Right atrium auricular region (tissue), 2 donors: ENCODE measurements around the gene ST7. TPM values are rescaled to one million over a fixed set of nuclear protein-coding genes. Genes with fewer than 3 reads are reported as not detected.
A peak's percentile ranks its signal among the peaks of the same experiment; 100 is the strongest.

Experiments
- DNase-seq: peaks from one replicate; pipeline ENCODE4 v3.0.0-alpha.2; 2019; ENCODE audit warnings: low spot score
- H3K27ac ChIP-seq, 2 donors: fragments of 200-600 bp; sonication (generic); 1 replicate in 1 of 2; 2 replicates in 1 of 2; pipeline ENCODE4 v1.5.1; 2016 to 2019
- H3K27me3 ChIP-seq, 2 donors: fragments of 200-600 bp; sonication (generic); one replicate each; pipeline versions ENCODE4 v1.5.1 to v1.6.0; 2017 to 2019
- H3K36me3 ChIP-seq: fragments of 200-600 bp; sonication (generic); one replicate; pipeline ENCODE4 v1.5.1; 2016
- H3K4me1 ChIP-seq, 2 donors: fragments of 200-600 bp; sonication (generic); one replicate each; pipeline versions ENCODE4 v1.5.1 to v1.6.0; 2017 to 2019
- H3K4me3 ChIP-seq, 2 donors: fragments of 200-600 bp; sonication (generic); 1 replicate in 1 of 2; 2 replicates in 1 of 2; pipeline ENCODE4 v1.5.1; 2017 to 2019; ENCODE audit warnings: mild to moderate bottlenecking in 1 of 2, moderate library complexity in 1 of 2
- H3K9me3 ChIP-seq, 2 donors: fragments of 200-600 bp; sonication (generic); one replicate each; pipeline ENCODE4 v1.5.1; 2019
- total RNA-seq, 2 donors: library from RNA; depleted of rRNA; stranded (reverse); fragments of >200 nt; gene quantifications; one replicate each; pipeline ENCODE4 v1.1.0, GENCODE V29; 2016
- TF ChIP-seq, protein P1 (sequence below), 2 donors: fragments of 200-600 bp; sonication (generic); IDR thresholded peaks; one replicate each; pipeline ENCODE4 v1.5.1; 2019; ENCODE audit warnings: antibody characterized with exemption in 2 of 2

The ST7 gene
- total RNA-seq, 2 donors from 2014 or later, result 45.4 to 48.1 TPM

DNA sequence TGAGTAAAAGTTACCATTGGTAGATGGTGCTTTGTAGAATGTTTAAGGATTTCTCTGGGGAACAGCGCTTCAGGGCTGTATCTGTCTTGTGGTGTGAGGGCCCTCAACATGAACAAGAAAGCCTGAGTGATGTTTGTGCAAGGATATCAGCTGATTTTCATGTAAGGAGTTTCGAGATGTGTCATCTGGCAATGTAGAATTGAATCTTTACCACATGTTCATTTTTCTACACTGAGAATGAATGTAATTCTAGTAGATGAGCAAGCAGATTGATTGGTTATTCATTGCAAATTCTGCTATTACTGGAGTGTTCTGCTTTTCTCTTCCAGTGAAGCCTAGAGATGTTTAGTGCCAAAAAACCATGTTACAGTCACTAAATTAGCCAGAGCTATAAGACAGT, 87.7 kb downstream of the ST7 start:
- no peaks in the 10 kb centered on the region for H3K9me3 ChIP-seq
- DNase-seq, result no peak
- H3K27me3 ChIP-seq, result no peaks in the 10 kb centered on the region
- H3K4me3 ChIP-seq, result no peak overlapping the region
- TF ChIP-seq, protein P1, sequence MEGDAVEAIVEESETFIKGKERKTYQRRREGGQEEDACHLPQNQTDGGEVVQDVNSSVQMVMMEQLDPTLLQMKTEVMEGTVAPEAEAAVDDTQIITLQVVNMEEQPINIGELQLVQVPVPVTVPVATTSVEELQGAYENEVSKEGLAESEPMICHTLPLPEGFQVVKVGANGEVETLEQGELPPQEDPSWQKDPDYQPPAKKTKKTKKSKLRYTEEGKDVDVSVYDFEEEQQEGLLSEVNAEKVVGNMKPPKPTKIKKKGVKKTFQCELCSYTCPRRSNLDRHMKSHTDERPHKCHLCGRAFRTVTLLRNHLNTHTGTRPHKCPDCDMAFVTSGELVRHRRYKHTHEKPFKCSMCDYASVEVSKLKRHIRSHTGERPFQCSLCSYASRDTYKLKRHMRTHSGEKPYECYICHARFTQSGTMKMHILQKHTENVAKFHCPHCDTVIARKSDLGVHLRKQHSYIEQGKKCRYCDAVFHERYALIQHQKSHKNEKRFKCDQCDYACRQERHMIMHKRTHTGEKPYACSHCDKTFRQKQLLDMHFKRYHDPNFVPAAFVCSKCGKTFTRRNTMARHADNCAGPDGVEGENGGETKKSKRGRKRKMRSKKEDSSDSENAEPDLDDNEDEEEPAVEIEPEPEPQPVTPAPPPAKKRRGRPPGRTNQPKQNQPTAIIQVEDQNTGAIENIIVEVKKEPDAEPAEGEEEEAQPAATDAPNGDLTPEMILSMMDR (IDR thresholded peaks at IDR 0.05), result no peak
- peaks cover 0 to 22% of the 10 kb centered on the region in 2 donors for H3K4me1 ChIP-seq
- no peaks in the 10 kb centered on the region for H3K36me3 ChIP-seq
- H3K27ac ChIP-seq, result no peak overlapping the region

DNA sequence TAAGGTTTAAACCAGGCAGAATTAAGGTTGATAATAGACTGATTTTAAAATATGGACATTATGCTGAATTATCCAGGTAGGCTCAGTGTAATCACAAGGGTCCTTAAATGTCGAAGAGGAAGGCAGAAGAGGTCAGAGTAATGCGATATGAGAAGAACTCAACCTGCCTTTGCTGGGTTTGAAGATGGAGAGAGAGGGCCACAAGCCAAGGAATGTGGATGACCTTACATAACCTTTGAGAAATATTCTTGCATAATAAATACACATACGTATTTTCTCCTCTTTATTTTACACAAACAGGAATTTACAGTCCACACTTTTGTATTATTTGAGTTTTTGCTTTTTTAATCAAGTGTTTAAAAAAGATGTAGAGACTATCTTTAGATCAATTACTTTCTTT, 88.5 kb downstream of the ST7 start:
- Histone ChIP-seq H3K36me3 (no peaks in the 10 kb centered on the region), H3K9me3 (no peaks in the 10 kb centered on the region), H3K4me3 (no peak overlapping the region), H3K27me3 (no peaks in the 10 kb centered on the region), H3K4me1 (peaks cover 0 to 15% of the 10 kb centered on the region in 2 donors), H3K27ac (no peak overlapping the region)
- TF ChIP-seq, protein P1 (IDR thresholded peaks at IDR 0.05), result no peak
- DNase-seq, result no peak

DNA sequence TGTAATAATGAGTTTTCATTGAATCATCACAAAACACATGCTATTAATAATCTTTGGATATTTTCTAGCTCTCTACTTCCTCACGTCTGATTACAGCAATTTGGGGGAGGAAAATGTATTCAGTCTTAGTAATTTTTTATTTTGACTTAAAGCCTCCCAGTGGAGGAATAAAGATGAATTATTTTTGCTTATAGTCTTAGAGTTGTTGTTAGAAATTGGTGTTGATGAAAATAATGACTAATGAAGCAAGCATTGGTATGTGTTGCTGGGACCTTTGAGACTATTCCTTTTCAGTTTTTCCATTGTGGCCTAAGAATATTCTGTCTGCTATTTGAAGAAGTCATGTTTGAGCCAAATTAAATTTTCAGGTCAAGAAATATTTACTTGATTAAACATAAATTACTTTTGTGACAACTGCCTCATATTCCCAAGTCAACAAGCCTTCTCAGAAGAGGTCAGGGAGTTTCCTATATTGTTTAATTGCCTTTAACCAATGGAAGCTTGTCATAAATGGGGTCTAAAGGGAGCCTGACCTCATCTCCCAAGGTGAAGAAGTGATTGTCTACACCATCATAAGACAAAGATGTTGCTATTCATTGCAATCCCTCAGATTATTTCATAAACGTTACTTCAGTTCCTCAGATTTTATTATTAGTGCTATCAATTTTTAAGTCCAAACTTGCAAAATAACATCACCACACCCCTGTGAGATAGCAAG, 90.0 kb downstream of the ST7 start:
- peaks cover 0 to 21% of the 10 kb centered on the region in 2 donors for H3K4me1 ChIP-seq
- H3K36me3 ChIP-seq, result no peaks in the 10 kb centered on the region
- H3K27ac ChIP-seq, result peak overlapping the region in 1 of 2 donors; percentile 7

DNA sequence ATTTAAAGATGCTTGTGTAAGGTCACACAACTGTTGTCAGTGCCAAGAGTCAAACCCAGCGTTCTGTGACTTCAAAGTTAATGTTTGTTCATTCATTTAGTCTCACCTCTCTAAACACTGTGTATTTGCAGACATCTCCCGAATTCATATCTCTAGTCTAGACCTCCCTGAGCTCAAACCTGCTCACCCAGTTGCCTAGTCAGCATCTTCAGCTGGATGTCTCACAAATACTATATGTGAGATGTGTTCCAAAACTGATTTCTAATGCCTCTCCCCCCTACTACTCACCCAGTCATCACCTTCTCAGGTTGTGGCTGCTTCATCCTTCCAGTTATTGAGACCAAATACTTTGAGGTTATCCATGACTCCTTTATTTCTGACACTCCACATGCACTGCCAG, 91.4 kb downstream of the ST7 start:
- H3K36me3 ChIP-seq, result no peaks in the 10 kb centered on the region
- H3K27ac ChIP-seq, result no peak overlapping the region
- TF ChIP-seq, protein P1 (IDR thresholded peaks at IDR 0.05), result no peak
- H3K4me3 ChIP-seq, result no peak overlapping the region
- no peaks in the 10 kb centered on the region for H3K9me3 ChIP-seq
- no peak for DNase-seq
- peaks cover 0 to 27% of the 10 kb centered on the region in 2 donors for H3K4me1 ChIP-seq
- no peaks in the 10 kb centered on the region for H3K27me3 ChIP-seq

More for the DNA sequence above, 90.0 kb downstream of the ST7 start:
- TF ChIP-seq, protein P1 (IDR thresholded peaks at IDR 0.05), result no peak
- H3K9me3 ChIP-seq, result no peaks in the 10 kb centered on the region
- H3K27me3 ChIP-seq, result no peaks in the 10 kb centered on the region
- no peak for DNase-seq
- H3K4me3 ChIP-seq, result no peak overlapping the region

DNA sequence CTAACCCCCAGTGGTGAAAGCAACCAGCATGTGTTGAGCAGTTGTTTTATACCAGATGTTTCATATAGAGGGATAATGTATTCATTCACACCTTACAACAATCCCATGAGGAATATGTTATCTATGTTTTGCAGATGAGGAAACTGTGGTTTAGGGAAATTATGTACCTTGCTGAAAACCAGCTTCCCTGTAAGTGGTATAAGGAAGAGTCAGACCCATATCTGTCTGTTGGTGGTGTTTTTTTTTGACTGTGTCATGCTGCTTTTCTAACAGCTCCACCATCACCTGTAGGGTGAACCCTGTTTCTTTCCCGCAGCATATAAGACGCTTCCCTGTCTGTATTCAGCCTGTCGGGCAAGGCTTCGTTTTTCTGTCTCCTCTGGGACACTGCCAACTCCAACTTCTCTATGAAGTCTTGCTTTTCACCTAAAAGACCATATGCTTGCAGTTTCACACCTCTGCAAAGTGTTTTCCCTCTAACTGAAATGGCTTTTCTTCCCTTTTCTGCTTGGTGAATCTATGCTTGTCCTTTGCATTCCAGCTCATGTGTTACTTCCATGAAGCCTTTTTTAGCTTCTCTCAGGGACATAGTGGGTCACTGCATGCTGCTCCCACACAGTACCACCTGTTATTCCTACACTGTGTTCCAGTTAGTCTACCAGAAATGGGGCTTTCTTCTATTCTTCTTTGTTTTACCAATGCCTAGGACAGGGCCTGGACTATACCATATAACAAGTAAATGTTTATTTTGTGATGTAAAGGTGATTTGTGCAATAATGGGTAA, 92.8 kb downstream of the ST7 start:
- TF ChIP-seq, protein P1 (IDR thresholded peaks at IDR 0.05), result no peak

More for the DNA sequence above, 92.8 kb downstream of the ST7 start:
- Histone ChIP-seq H3K27ac (no peak overlapping the region), H3K9me3 (no peaks in the 10 kb centered on the region), H3K36me3 (no peaks in the 10 kb centered on the region), H3K27me3 (no peaks in the 10 kb centered on the region), H3K4me3 (no peak overlapping the region), H3K4me1 (peaks cover 0 to 28% of the 10 kb centered on the region in 2 donors)
- no peak for DNase-seq
